Left ventricle myocardium inferior (tissue), 1 donor: ENCODE measurements around the gene MSH5. TPM values are rescaled to one million over a fixed set of nuclear protein-coding genes. Genes with fewer than 3 reads are reported as not detected.

Experiments
- DNase-seq: peaks from one replicate; pipeline ENCODE4 v3.0.0-alpha.2; 2020
- H3K27ac ChIP-seq: fragments of 200-600 bp; replicated peaks from 2 replicates; pipeline ENCODE4 v1.8.0; 2021
- H3K27me3 ChIP-seq: fragments of 200-600 bp; 2 replicates; pipeline ENCODE4 v1.8.0; 2021; ENCODE audit warnings: low read depth
- H3K36me3 ChIP-seq: fragments of 200-600 bp; 2 replicates; pipeline ENCODE4 v1.8.0; 2021
- H3K4me1 ChIP-seq: fragments of 200-600 bp; 2 replicates; pipeline ENCODE4 v1.8.0; 2021
- H3K4me3 ChIP-seq: fragments of 200-600 bp; 2 replicates; pipeline ENCODE4 v1.8.0; 2021; ENCODE audit warnings: mild to moderate bottlenecking, moderate library complexity
- H3K9me3 ChIP-seq: fragments of 200-600 bp; replicated peaks from 2 replicates; pipeline ENCODE4 v1.8.0; 2021
- CTCF ChIP-seq: fragments of 200-600 bp; IDR thresholded peaks from 2 replicates; pipeline ENCODE4 v1.8.0; 2021; ENCODE audit warnings: antibody characterized with exemption, mild to moderate bottlenecking, borderline replicate concordance
- intact Hi-C: fragments of 100-400 bp; cut with micrococcal nuclease; formaldehyde crosslinking; loops from one replicate; pipeline ENCODE4 v1.11.0; 2022
- total RNA-seq: library from RNA; stranded (reverse); fragmentation: NEBNext Ultra II Directional; extraction: Animal tissue kit (Norgen Biotek cat#: 25700); gene quantifications from one replicate; pipeline ENCODE4 v1.2.1, GENCODE V29; 2021
- donor health status: DM: no; HTN: yes; CAD: no; lungs with severe emphysema.

Gene MSH5
- total RNA-seq, 1 donor from 2014 or later, result 1.3 TPM

DNA sequence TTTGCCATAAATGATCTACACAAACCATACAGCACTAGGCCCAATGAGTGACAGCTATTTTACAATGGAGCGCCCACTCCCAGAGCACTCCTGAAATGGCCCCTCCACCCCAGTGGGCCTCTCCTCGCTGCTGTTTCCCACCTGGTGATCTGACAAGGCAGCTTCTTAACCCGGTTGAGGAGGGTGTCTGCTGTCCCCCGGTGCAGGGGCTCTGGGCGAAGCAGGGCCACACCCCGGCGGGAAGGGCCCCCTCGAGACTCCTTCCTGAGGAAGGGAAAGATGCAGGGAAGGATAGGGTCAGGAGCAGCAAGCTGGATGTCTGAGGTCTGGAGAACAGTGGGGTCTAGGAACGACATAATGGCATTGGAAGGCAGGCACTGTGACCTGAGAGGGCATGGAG, 46.9 kb upstream of the MSH5 start:
- Histone ChIP-seq H3K36me3 (peaks cover 96% of the 10 kb centered on the region), H3K27ac (no peak overlapping the region), H3K4me1 (no peaks in the 10 kb centered on the region), H3K4me3 (no peak overlapping the region), H3K27me3 (no peaks in the 10 kb centered on the region), H3K9me3 (no peaks in the 10 kb centered on the region)
- intact Hi-C loops, result no loop called here
- no peak for TF ChIP-seq CTCF
- DNase-seq, result no peak

GRCh38 chr6:31693535-31693934, 46.3 kb upstream of the MSH5 start:
- Histone ChIP-seq H3K9me3 (no peaks in the 10 kb centered on the region), H3K27me3 (no peaks in the 10 kb centered on the region), H3K27ac (no peak overlapping the region), H3K4me1 (peaks cover 3% of the 10 kb centered on the region), H3K36me3 (peaks cover 91% of the 10 kb centered on the region), H3K4me3 (no peak overlapping the region)
- TF ChIP-seq CTCF, result no peak
- intact Hi-C loops, result no loop called here
- no peak for DNase-seq

GRCh38 chr6:31697555-31697954, 42.2 kb upstream of the MSH5 start:
- intact Hi-C loops, result no loop called here
- Histone ChIP-seq H3K27me3 (no peaks in the 10 kb centered on the region), H3K36me3 (peaks cover 68% of the 10 kb centered on the region), H3K4me1 (peaks cover 31% of the 10 kb centered on the region), H3K27ac (no peak overlapping the region), H3K4me3 (no peak overlapping the region), H3K9me3 (no peaks in the 10 kb centered on the region)
- TF ChIP-seq CTCF, result no peak
- no peak for DNase-seq

DNA sequence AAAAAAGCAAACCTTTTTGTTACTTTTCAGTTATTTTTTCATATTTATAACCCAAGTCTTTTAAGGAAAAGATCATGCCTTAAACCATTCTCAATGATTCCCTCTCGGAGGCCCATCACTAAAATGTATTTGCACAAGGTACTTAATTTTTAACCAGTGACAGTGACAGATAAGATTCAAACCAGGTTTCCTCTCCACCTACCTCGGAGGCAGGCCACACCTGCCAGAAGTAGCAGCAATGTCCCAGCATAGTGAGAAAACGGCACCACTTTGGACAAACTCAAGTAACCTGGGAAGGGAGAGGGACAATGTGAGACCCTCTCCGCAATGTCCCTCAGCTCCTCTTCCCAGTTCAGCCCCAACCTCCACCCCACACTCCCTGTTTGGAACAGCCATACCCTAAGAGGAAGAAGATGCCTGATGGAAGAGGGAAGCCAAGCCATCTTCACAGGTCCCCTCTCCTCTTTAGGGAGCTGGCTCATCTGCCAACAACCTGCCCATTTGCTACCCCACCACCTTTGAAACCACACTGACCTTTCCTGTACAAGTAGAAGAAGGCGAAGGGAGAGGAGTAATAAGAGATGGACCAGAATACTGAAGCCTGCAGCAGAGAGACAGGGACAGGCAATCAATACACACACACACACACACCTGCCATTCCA, 38.9 kb upstream of the MSH5 start:
- Histone ChIP-seq H3K4me3 (peak overlapping the region; percentile 90), H3K9me3 (no peaks in the 10 kb centered on the region), H3K36me3 (peaks cover 36% of the 10 kb centered on the region), H3K27ac (peak overlapping the region; percentile 99), H3K4me1 (peaks cover 43% of the 10 kb centered on the region), H3K27me3 (no peaks in the 10 kb centered on the region)
- intact Hi-C loops, result no loop called here
- no peak for TF ChIP-seq CTCF
- DNase-seq, result no peak

- intact Hi-C loops, result no loop called here
Measured at GRCh38 chr6:31701666-31702404, 38.0 kb upstream of the MSH5 start.

More at GRCh38 chr6:31701666-31702404, 38.0 kb upstream of the MSH5 start:
- Histone ChIP-seq H3K9me3 (no peaks in the 10 kb centered on the region), H3K27me3 (no peaks in the 10 kb centered on the region), H3K4me1 (peaks cover 43% of the 10 kb centered on the region), H3K36me3 (peaks cover 26% of the 10 kb centered on the region), H3K27ac (peak overlapping the region; percentile 99), H3K4me3 (peak overlapping the region; percentile 90)
- TF ChIP-seq CTCF, result no peak
- DNase-seq, result peak; percentile 57
